ENCODE data around the gene SNTG2. TPM values are rescaled to one million over a fixed set of nuclear protein-coding genes. Genes with fewer than 3 reads are reported as not detected.
"Not testable (repeated sequence)": the region's sequence is repeated elsewhere in the genome, so short reads cannot be mapped to it uniquely, and the experiment has no call there.

The SNTG2 gene
- total RNA-seq, 8 experiments from 2014 or later, result 0.21 to 2.8 (median 1.1) TPM

DNA sequence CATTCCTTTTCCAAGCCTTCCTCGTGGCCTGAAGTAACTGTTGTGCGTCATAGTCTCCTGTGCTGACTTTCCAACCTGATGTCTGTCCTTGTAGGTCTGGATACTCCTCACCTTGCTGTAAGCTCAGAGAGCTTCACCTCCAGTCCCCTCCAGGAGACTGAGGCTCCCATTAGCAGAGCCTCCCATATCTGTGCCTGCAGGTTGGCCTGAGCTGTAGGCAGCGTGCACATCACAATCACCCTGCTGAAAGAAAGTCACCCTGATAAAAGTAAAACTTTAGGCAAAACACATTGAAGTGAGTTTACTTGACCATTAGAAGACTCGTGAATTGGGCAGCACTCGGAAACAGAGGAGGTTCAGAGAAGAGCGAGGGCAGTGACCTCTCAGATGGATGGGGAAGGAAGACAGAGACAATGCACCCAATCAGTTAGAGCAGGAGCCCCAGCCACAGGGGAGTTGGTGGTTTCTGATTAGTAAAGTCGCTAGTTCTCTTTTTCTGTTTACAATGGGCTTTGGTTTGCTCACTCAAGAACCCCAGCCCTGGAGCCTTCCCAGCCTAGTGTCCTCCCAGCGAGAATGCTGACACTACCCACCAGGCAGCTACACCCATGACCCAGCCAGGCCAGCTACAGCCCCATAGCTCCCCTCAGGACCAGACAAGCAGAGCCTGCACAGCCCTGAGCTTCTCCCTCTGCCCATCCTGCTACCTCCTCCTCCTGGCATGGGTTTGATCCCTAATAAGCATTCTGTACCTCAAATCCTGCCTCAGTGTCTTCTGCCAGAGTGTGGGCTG, 450.5 kb downstream of the SNTG2 start:
- no peak for ATAC-seq (replicated peaks in 6 of 8)
- in situ Hi-C loops (cut with MboI; ENCODE audit: low pct_unique_long_range_greater_than_20kb in 2 of 9, low sequenced_read_pairs in 9 of 9, unreplicated experiment in 9 of 9), result no loop called here
- WGBS, 10 experiments, result 0 to 96% (median 60%) methylated on average over 1 to 7 of the region's 8 CpGs; no CpG with 5 or more reads in 2 of the 10 experiments

DNA sequence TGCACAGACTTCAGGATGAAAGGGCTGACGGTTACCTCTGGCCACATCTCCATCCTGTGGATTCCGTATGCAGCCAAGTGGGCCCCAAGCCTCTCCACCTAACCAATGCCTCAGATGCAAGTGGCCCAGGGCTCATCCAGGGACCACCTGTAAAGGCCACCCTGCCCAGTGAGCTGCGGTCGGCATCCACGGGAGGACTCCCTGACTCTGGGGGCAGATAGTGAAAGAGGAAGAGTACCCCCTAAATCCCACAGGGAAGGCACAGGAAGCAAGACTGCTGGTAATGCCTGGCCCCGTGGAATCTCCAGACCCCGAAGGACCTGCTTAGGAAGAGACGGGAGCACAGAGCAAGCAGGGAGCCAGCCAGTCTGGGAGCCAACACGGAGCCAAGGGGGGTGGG, 451.4 kb downstream of the SNTG2 start:
- 34 to 100% (median 95%) methylated on average over 1 to 4 of the region's 9 CpGs; no CpG with 5 or more reads in 6 of the 10 experiments for WGBS, 10 experiments
- in situ Hi-C loops (cut with MboI; ENCODE audit: low pct_unique_long_range_greater_than_20kb in 2 of 9, low sequenced_read_pairs in 9 of 9, unreplicated experiment in 9 of 9), result no loop called here
- no peak for ATAC-seq (replicated peaks in 6 of 8)

More for the DNA sequence above, 450.5 kb downstream of the SNTG2 start:
- H3K4me3 ChIP-seq, result no peak overlapping the region
- H3K27ac ChIP-seq, result no peak overlapping the region
- H3K4me1 ChIP-seq (replicated peaks in 1 of 2), result no peaks in the 10 kb centered on the region

DNA sequence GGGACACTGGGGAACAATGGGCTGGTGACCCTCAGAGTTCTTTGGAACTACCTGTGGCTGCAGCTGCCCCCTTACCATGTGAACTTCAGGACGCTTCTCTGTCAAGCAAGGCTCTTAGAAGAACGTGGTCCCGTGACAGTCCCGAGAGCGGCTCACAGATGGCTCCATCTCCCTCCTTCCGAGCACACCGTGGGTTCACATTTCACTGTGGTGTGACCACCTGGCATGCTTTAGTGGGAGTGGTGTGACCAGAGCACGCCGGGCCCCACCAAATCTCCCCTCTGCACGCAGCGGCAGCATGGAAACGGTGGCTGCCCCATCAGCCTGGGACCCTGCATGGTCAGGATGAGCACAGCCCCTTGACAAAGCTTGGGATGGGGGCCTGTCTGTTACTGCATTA, 452.9 kb downstream of the SNTG2 start:
- ATAC-seq (replicated peaks in 6 of 8), result no peak
- 0 to 94% (median 63%) methylated on average over 1 to 9 of the region's 12 CpGs; no CpG with 5 or more reads in 4 of the 10 experiments for whole genome bisulfite sequencing, 10 experiments
- no peak overlapping the region for H3K27ac ChIP-seq
- in situ Hi-C loops (cut with MboI; ENCODE audit: low pct_unique_long_range_greater_than_20kb in 2 of 9, low sequenced_read_pairs in 9 of 9, unreplicated experiment in 9 of 9), result no loop called here
- H3K4me3 ChIP-seq, result no peak overlapping the region
- H3K4me1 ChIP-seq (replicated peaks in 1 of 2), result peaks cover 2 to 4% of the 10 kb centered on the region in 2 donors

More for the DNA sequence above, 451.4 kb downstream of the SNTG2 start:
- Histone ChIP-seq H3K4me1 (replicated peaks in 1 of 2) (peaks cover 0 to 2% of the 10 kb centered on the region in 2 donors), H3K4me3 (no peak overlapping the region), H3K27ac (no peak overlapping the region)

DNA sequence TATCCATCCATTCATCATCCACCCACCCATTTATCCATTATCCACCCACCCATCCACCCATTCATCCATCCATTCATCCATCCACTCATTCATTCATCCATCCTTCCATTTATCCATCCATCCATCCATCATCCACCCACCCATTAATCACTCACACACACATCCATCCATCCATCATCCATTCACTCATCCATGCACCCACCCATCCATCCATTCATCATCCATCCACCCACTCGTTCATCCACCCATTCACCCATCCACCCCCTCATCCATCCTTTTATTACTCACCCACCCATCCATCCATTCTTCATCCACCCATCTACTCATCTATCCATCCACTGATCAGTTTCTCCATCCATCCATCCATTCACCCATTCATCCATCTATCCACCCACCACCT, 454.5 kb downstream of the SNTG2 start:
- no peak overlapping the region for H3K4me3 ChIP-seq
- H3K4me1 ChIP-seq (replicated peaks in 1 of 2), result peaks cover 2 to 4% of the 10 kb centered on the region in 2 donors
- ATAC-seq (replicated peaks in 6 of 8), result no peak
- in situ Hi-C loops (cut with MboI; ENCODE audit: low pct_unique_long_range_greater_than_20kb in 2 of 9, low sequenced_read_pairs in 9 of 9, unreplicated experiment in 9 of 9), result no loop called here
- WGBS, 10 experiments, result 0 to 83% (median 33%) methylated on average over 1 of the region's 1 CpG; no CpG with 5 or more reads in 6 of the 10 experiments
- H3K27ac ChIP-seq, result no peak overlapping the region

DNA sequence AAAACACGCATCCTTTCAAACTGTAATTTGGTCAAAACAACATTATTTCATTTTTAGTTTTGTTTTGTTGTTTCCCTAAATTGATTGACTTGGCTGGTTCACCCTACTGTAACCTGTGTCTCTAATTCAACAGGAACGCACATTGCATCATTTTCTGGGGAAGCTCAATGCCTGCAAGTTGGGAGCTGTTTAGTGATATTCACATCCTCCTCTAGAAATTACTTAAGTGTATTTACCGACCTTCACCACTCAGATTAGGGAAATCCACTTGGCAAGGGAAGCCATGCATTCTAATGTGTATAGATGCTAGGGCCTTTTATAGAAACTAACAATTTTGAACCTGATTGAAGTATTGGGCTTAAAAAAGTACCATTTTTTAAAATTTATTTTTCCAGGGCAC, 455.3 kb downstream of the SNTG2 start:
- Histone ChIP-seq H3K27ac (no peak overlapping the region), H3K4me1 (replicated peaks in 1 of 2) (peaks cover 2 to 4% of the 10 kb centered on the region in 2 donors), H3K4me3 (no peak overlapping the region)
- in situ Hi-C loops (cut with MboI; ENCODE audit: low pct_unique_long_range_greater_than_20kb in 2 of 9, low sequenced_read_pairs in 9 of 9, unreplicated experiment in 9 of 9), result no loop called here
- no peak for ATAC-seq (replicated peaks in 6 of 8)
- 11 to 100% (median 49%) methylated on average over 2 to 3 of the region's 3 CpGs; no CpG with 5 or more reads in 3 of the 10 experiments for WGBS, 10 experiments

- H3K27ac ChIP-seq, result no peak overlapping the region
- in situ Hi-C loops (cut with MboI; ENCODE audit: low pct_unique_long_range_greater_than_20kb in 2 of 9, low sequenced_read_pairs in 9 of 9, unreplicated experiment in 9 of 9), result no loop called here
- peaks cover 2 to 4% of the 10 kb centered on the region in 2 donors for H3K4me1 ChIP-seq (replicated peaks in 1 of 2)
- no peak for ATAC-seq (replicated peaks in 6 of 8)
- WGBS, 10 experiments, result 17 to 100% (median 78%) methylated on average over 1 to 2 of the region's 2 CpGs; no CpG with 5 or more reads in 4 of the 10 experiments
- no peak overlapping the region for H3K4me3 ChIP-seq
These were observed 455.8 kb downstream of the SNTG2 start for GRCh38 chr2:1406434-1406833.

- 16 to 93% (median 63%) methylated on average over 1 to 9 of the region's 16 CpGs for WGBS, 10 experiments
- ATAC-seq (replicated peaks in 6 of 8), result peak in 4 of 8 experiments; percentile 25 to 47 (median 36)
- Histone ChIP-seq H3K27ac (no peak overlapping the region), H3K4me1 (replicated peaks in 1 of 2) (peaks cover 2 to 5% of the 10 kb centered on the region in 2 donors), H3K4me3 (no peak overlapping the region)
- in situ Hi-C loops (cut with MboI; ENCODE audit: low pct_unique_long_range_greater_than_20kb in 2 of 9, low sequenced_read_pairs in 9 of 9, unreplicated experiment in 9 of 9), result no loop called here
These were observed 457.5 kb downstream of the SNTG2 start for GRCh38 chr2:1407950-1408675.

DNA sequence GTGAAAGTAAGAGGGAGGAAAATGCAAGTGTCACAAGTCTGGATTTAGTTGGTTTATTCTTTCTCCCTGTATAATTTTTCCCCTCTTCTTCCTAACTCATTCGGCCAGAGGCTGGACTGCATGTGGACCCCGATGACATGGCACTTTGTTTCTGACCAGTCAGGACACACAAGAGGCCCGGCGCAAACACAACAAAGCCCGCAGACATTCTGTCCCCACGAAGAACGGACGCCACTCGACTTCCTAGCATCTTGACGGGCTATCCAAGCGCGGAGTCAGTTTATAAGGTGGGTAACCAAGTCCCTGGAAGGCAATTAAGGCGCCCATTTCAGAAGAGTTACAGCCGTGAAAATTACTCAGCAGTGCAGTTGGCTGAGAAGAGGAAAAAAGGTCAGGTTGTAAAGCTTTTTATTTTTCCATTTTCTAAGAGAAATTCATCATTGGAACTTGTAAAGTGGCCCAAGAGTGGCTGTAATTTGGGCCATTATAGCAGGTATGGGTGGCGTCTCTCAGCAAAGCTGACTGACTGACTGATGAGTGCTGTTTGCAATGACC, 462.6 kb downstream of the SNTG2 start, which contains the start of gene TPO:
TSS of gene TPO (plus strand) at position 308 of the 555 bp plus-strand sequence. CDS start 946 bp downstream, outside the sequence.
- WGBS, 10 experiments, result 6 to 100% (median 79%) methylated on average over 1 to 12 of the region's 15 CpGs; no CpG with 5 or more reads in 2 of the 10 experiments
- in situ Hi-C loops (cut with MboI; ENCODE audit: low pct_unique_long_range_greater_than_20kb in 2 of 9, low sequenced_read_pairs in 9 of 9, unreplicated experiment in 9 of 9), result no loop called here
- ATAC-seq (replicated peaks in 6 of 8), result peak in 1 of 8 experiments; percentile 73
- H3K4me1 ChIP-seq (replicated peaks in 1 of 2), result peaks cover 4 to 20% of the 10 kb centered on the region in 2 donors
- H3K4me3 ChIP-seq, result no peak within 1 kb of the TSS
- no peak within 1 kb of the TSS for H3K27ac ChIP-seq

GRCh38 chr2:1414121-1414520, 463.5 kb downstream of the SNTG2 start:
- H3K4me1 ChIP-seq (replicated peaks in 1 of 2), result peaks cover 4 to 20% of the 10 kb centered on the region in 2 donors
- 45 to 85% (median 63%) methylated on average over 2 to 9 of the region's 13 CpGs; no CpG with 5 or more reads in 2 of the 10 experiments for WGBS, 10 experiments
- no peak overlapping the region for H3K4me3 ChIP-seq
- in situ Hi-C loops (cut with MboI; ENCODE audit: low pct_unique_long_range_greater_than_20kb in 2 of 9, low sequenced_read_pairs in 9 of 9, unreplicated experiment in 9 of 9), result no loop called here
- ATAC-seq (replicated peaks in 6 of 8), result peak in 5 of 8 experiments; percentile 76 to 89 (median 83)
- H3K27ac ChIP-seq, result no peak overlapping the region

DNA sequence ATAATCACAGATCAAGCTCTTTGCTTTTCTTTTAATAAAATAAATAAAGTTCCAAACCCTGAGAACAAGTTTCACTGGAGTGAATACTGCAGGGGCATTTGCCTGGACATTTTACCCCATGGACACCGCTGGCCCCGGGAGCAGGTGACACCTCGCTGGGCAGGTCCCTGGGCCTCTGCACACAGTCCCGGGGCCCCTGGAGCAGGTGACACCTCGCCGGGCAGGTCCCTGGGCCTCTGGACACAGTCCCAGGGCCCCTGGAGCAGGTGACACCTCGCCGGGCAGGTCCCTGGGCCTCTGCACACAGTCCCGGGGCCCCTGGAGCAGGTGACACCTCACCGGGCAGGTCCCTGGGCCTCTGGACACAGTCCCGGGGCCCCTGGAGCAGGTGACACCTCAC, 464.3 kb downstream of the SNTG2 start:
- peaks cover 4 to 25% of the 10 kb centered on the region in 2 donors for H3K4me1 ChIP-seq (replicated peaks in 1 of 2)
- H3K27ac ChIP-seq; ATAC-seq (replicated peaks in 6 of 8); H3K4me3 ChIP-seq; in situ Hi-C loops (cut with MboI; ENCODE audit: low pct_unique_long_range_greater_than_20kb in 2 of 9, low sequenced_read_pairs in 9 of 9, unreplicated experiment in 9 of 9): not testable (repeated sequence)
- WGBS, 10 experiments, result 50% methylated on average over 2 of the region's 11 CpGs; no CpG with 5 or more reads in 9 of the 10 experiments

DNA sequence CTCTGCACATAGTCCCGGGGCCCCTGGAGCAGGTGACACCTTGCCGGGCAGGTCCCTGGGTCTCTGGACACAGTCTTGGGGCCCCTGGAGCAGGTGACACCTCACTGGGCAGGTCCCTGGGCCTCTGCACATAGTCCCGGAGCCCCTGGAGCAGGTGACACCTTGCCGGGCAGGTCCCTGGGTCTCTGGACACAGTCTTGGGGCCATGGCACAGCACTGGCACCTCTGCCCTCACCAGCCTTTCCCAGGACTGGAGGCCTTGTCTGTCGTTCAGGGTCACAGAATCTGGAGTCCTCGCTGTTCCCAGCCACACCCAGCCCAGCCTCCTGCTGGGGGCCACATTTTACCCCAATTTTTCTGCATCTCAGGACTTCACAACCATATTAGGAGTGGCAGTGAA, 464.9 kb downstream of the SNTG2 start:
- WGBS, 10 experiments, result 70% methylated on average over 2 of the region's 6 CpGs; no CpG with 5 or more reads in 9 of the 10 experiments
- in situ Hi-C loops (cut with MboI; ENCODE audit: low pct_unique_long_range_greater_than_20kb in 2 of 9, low sequenced_read_pairs in 9 of 9, unreplicated experiment in 9 of 9), result no loop called here

More for the DNA sequence above, 464.9 kb downstream of the SNTG2 start:
- peaks cover 4 to 25% of the 10 kb centered on the region in 2 donors for H3K4me1 ChIP-seq (replicated peaks in 1 of 2)
- no peak overlapping the region for H3K4me3 ChIP-seq
- ATAC-seq (replicated peaks in 6 of 8), result no peak
- no peak overlapping the region for H3K27ac ChIP-seq
